ENCODE results near the gene TEX2. TPM values are rescaled to one million over a fixed set of nuclear protein-coding genes. Genes with fewer than 3 reads are reported as not detected.

The TEX2 gene
- total and polyA plus RNA-seq, 2 of the 13 experiments (the other 11 are each of a cell fraction or from before 2014, with no cell fraction given), result 21.4 to 37.7 TPM

DNA sequence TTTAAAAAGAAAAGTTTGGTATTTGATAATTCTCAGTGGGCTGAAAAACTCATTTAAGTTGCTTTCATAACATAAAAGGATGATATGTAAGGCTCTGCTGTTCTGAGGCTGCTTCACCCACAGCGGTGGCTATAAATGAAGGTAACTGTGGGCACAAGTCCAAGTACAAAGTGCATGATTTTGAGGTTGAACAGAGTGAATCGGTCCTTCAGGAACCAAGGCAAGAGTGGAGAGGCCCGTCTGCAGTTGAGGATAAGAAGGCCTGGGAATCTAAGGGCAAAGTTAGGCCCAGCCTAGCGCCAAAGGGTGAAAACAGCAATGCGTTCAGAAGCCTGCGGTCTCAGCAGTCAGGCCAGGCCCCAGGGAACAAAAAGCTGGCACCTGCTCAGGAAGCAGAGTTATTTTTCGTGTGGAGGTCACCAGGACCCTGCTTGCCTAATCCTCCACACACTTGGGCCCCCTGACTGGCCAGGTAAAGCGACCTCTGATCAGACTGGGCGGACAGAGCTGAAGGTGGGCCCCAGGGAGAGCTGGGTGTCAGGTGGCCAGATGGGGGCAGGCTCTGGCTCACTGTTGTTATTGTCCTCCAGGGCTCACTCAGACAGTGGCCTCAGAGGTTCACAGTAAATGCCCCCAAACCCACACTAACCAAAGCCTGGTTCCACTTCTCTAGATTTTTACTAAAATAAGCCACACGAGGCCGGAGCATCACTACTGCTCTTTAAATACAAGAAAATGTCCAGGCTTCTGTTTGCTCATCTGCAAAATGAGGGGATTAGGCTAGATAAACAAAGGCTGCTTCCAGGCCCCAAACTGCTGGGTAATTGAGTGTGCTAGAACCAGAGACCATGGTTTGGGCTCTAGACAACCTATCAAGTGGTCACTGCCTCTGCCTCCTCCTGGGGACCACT is 46.5 kb downstream of the TEX2 start (continued):
- no peak for TF ChIP-seq RBM22 (optimal IDR thresholded peaks at IDR 0.05; ENCODE audit: low read length)
- TF ChIP-seq HBP1 (CRISPR knock-in tag; IDR thresholded peaks at IDR 0.05; ENCODE audit: low read depth), result no peak; the same call in 1 of the 2 replicates
- TF ChIP-seq, protein P1, sequence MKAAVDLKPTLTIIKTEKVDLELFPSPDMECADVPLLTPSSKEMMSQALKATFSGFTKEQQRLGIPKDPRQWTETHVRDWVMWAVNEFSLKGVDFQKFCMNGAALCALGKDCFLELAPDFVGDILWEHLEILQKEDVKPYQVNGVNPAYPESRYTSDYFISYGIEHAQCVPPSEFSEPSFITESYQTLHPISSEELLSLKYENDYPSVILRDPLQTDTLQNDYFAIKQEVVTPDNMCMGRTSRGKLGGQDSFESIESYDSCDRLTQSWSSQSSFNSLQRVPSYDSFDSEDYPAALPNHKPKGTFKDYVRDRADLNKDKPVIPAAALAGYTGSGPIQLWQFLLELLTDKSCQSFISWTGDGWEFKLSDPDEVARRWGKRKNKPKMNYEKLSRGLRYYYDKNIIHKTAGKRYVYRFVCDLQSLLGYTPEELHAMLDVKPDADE (CRISPR knock-in tag; IDR thresholded peaks at IDR 0.05), result no peak
- 0 out of 2 replicates have a peak, but pooled peaks have one; percentile 5 for TF ChIP-seq ZNF101 (CRISPR knock-in tag; IDR thresholded peaks at IDR 0.05; ENCODE audit: borderline replicate concordance, low read depth)
- no peak for TF ChIP-seq ZNF678 (CRISPR knock-in tag; IDR thresholded peaks at IDR 0.05)
- TF ChIP-seq, protein P2, sequence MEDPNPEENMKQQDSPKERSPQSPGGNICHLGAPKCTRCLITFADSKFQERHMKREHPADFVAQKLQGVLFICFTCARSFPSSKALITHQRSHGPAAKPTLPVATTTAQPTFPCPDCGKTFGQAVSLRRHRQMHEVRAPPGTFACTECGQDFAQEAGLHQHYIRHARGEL (CRISPR knock-in tag; IDR thresholded peaks at IDR 0.05), result peak; percentile 60; the same call in 1 of the 2 replicates
- peak; percentile 78 for TF ChIP-seq POLR2G (IDR thresholded peaks at IDR 0.05; ENCODE audit: low read depth, low read length)
- no peak for TF ChIP-seq EZH2 (conservative IDR thresholded peaks at IDR 0.05; ENCODE audit: low read depth, low read length)
- TF ChIP-seq ZBTB42 (CRISPR knock-in tag; IDR thresholded peaks at IDR 0.05), result no peak
- TF ChIP-seq ZNF629 (CRISPR knock-in tag; conservative IDR thresholded peaks at IDR 0.05), result peak; percentile 69
- TF ChIP-seq HOXA9 (CRISPR knock-in tag; IDR thresholded peaks at IDR 0.05; ENCODE audit: borderline replicate concordance), result no peak
- TF ChIP-seq ASH2L (IDR thresholded peaks at IDR 0.05; ENCODE audit: insufficient read length, low read depth, low read length), result peak; percentile 97
- no peak for TF ChIP-seq PAF1 (CRISPR knock-in tag; IDR thresholded peaks at IDR 0.05)
- no peak for TF ChIP-seq TBL1XR1 (IDR thresholded peaks at IDR 0.05; ENCODE audit: borderline replicate concordance, low read length, partially characterized antibody)
- TF ChIP-seq IKZF1 (IDR thresholded peaks at IDR 0.05), result no peak
- TF ChIP-seq, protein P3, sequence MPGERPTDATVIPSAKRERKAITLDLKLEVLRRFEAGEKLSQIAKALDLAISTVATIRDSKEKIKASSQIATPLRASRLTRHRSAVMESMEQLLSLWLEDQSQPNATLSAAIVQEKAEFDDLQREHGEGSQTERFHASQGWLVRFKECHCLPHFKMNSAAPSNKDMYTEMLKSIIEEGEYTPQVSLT (CRISPR knock-in tag; IDR thresholded peaks at IDR 0.05; ENCODE audit: borderline replicate concordance, low read depth), result no peak
- TF ChIP-seq HINFP (CRISPR knock-in tag; IDR thresholded peaks at IDR 0.05; ENCODE audit: low read depth), result no peak
- no peak for TF ChIP-seq AGO2 (optimal IDR thresholded peaks at IDR 0.05; ENCODE audit: low read depth, low read length)
- TF ChIP-seq SATB2 (CRISPR knock-in tag; IDR thresholded peaks at IDR 0.05), result no peak
- peak; percentile 85; the same call in 1 of the 2 replicates for TF ChIP-seq ZNF337 (CRISPR knock-in tag; IDR thresholded peaks at IDR 0.05; ENCODE audit: borderline replicate concordance, low read depth)
- no peak for TF ChIP-seq NR3C1 (CRISPR knock-in tag; IDR thresholded peaks at IDR 0.05)

All from HepG2 (cell line).